Ishikawa (cell line): ENCODE results near the gene AGT.

Source experiments
- CEBPB ChIP-seq: IDR thresholded peaks from 2 replicates; pipeline ENCODE4 v1.6.1; 2012
- CREB1 ChIP-seq: IDR thresholded peaks from 2 replicates; pipeline ENCODE4 v1.6.1; 2012; ENCODE audit warnings: low read depth
- EGR1 ChIP-seq: IDR thresholded peaks from 2 replicates; pipeline ENCODE4 v1.6.1; 2012
- EP300 ChIP-seq: IDR thresholded peaks from 2 replicates; pipeline ENCODE4 v1.6.1; 2012; ENCODE audit warnings: borderline replicate concordance
- FOXM1 ChIP-seq: IDR thresholded peaks from 2 replicates; pipeline ENCODE4 v1.6.1; 2012; ENCODE audit warnings: low read depth, borderline replicate concordance
- NFIC ChIP-seq: IDR thresholded peaks from 2 replicates; pipeline ENCODE4 v1.6.1; 2012
- RAD21 ChIP-seq: IDR thresholded peaks from 2 replicates; pipeline ENCODE4 v1.6.1; 2012; ENCODE audit warnings: low read depth
- REST ChIP-seq: IDR thresholded peaks from 2 replicates; pipeline ENCODE4 v1.6.1; 2012; ENCODE audit warnings: low read depth, mild to moderate bottlenecking
- TAF1 ChIP-seq: IDR thresholded peaks from 2 replicates; pipeline ENCODE4 v1.6.1; 2012; ENCODE audit warnings: low read depth, mild to moderate bottlenecking
- TCF12 ChIP-seq: IDR thresholded peaks from 2 replicates; pipeline ENCODE4 v1.6.1; 2012; ENCODE audit warnings: low read depth
- TEAD4 ChIP-seq: IDR thresholded peaks from 2 replicates; pipeline ENCODE4 v1.6.1; 2012
- YY1 ChIP-seq: IDR thresholded peaks from 2 replicates; pipeline ENCODE4 v1.6.1; 2012; ENCODE audit warnings: low read depth
- ZBTB7A ChIP-seq: IDR thresholded peaks from 2 replicates; pipeline ENCODE4 v1.6.1; 2012; ENCODE audit warnings: low read depth
- TF ChIP-seq, protein P1 (sequence below): IDR thresholded peaks from 2 replicates; pipeline ENCODE4 v1.6.1; 2012
- TF ChIP-seq, protein P2 (sequence below): IDR thresholded peaks from 2 replicates; pipeline ENCODE4 v1.6.1; 2012

AGT gene

GRCh38 chr1:230693777-230694176 is 20.1 kb downstream of the AGT start:
- no peak for TF ChIP-seq CREB1
- no peak for TF ChIP-seq TAF1
- no peak for TF ChIP-seq RAD21
- TF ChIP-seq ZBTB7A, result no peak
- TF ChIP-seq CEBPB, result no peak
- no peak for TF ChIP-seq EGR1

GRCh38 chr1:230693221-230693620 is 20.7 kb downstream of the AGT start:
- TF ChIP-seq TEAD4, result no peak
- TF ChIP-seq TCF12, result no peak
- no peak for TF ChIP-seq REST
- no peak for TF ChIP-seq EP300
- TF ChIP-seq, protein P1, sequence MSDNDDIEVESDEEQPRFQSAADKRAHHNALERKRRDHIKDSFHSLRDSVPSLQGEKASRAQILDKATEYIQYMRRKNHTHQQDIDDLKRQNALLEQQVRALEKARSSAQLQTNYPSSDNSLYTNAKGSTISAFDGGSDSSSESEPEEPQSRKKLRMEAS, result no peak
- TF ChIP-seq, protein P2, sequence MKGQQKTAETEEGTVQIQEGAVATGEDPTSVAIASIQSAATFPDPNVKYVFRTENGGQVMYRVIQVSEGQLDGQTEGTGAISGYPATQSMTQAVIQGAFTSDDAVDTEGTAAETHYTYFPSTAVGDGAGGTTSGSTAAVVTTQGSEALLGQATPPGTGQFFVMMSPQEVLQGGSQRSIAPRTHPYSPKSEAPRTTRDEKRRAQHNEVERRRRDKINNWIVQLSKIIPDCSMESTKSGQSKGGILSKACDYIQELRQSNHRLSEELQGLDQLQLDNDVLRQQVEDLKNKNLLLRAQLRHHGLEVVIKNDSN, result no peak
- no peak for TF ChIP-seq YY1
- no peak for TF ChIP-seq CREB1
- no peak for TF ChIP-seq CEBPB
- TF ChIP-seq NFIC, result no peak
- TF ChIP-seq ZBTB7A, result no peak
- no peak for TF ChIP-seq TAF1
- no peak for TF ChIP-seq RAD21
- TF ChIP-seq EGR1, result no peak

GRCh38 chr1:230691615-230692014 is 22.3 kb downstream of the AGT start:
- TF ChIP-seq TEAD4, result no peak

- no peak for TF ChIP-seq CEBPB
- no peak for TF ChIP-seq YY1
- TF ChIP-seq NFIC, result no peak
- no peak for TF ChIP-seq CREB1
- no peak for TF ChIP-seq EGR1
- TF ChIP-seq EP300, result no peak
- no peak for TF ChIP-seq TCF12
- TF ChIP-seq FOXM1, result no peak
- no peak for TF ChIP-seq REST
- TF ChIP-seq TEAD4, result no peak
- TF ChIP-seq ZBTB7A, result no peak
- TF ChIP-seq, protein P1, result no peak
- TF ChIP-seq RAD21, result no peak
- TF ChIP-seq, protein P2, result no peak
- TF ChIP-seq TAF1, result no peak
Measured at GRCh38 chr1:230690101-230690500, 23.8 kb downstream of the AGT start.

- TF ChIP-seq ZBTB7A (no peak), REST (no peak), YY1 (no peak), NFIC (no peak), RAD21 (no peak), TCF12 (no peak), CREB1 (no peak), EP300 (no peak), TEAD4 (no peak), EGR1 (no peak), CEBPB (no peak), FOXM1 (no peak), TAF1 (no peak)
- TF ChIP-seq, protein P2, result no peak
- TF ChIP-seq, protein P1, result no peak
Measured at GRCh38 chr1:230686747-230687146, 27.2 kb downstream of the AGT start.
